Measurements from ENCODE around the gene ENSA. TPM values are rescaled to one million over a fixed set of nuclear protein-coding genes. Genes with fewer than 3 reads are reported as not detected.
A peak's percentile ranks its signal among the peaks of the same experiment; 100 is the strongest.
"Not testable (repeated sequence)": the region's sequence is repeated elsewhere in the genome, so short reads cannot be mapped to it uniquely, and the experiment has no call there.

The ENSA gene
- total and polyA plus RNA-seq, 2 of the 4 experiments (the other 2 are of a cell fraction), result 53.2 to 96.5 TPM

GRCh38 chr1:150605451-150605731 lies 24.0 kb downstream of the ENSA start:
- 0 out of 3 replicates have a peak overlapping the region, but pooled peaks have one; percentile 79 for H2BK15ac ChIP-seq (ENCODE audit: low read depth, low read length)
- peak overlapping the region; percentile 91 for H3K4ac ChIP-seq (ENCODE audit: low read depth, low read length)
- peak overlapping the region; percentile 89 for H2AK5ac ChIP-seq (ENCODE audit: low read depth, low read length)
- H3K4me1 ChIP-seq (ENCODE audit: control insufficient read depth, insufficient read depth, low read length); H4K20me1 ChIP-seq (ENCODE audit: insufficient read depth, low read length); H3K4me3 ChIP-seq (ENCODE audit: insufficient read depth, low read depth, low read length); H3K4me2 ChIP-seq (ENCODE audit: low read depth, low read length); in situ Hi-C loops (cut with MboI; ENCODE audit: low sequenced_read_pairs); ATAC-seq (ENCODE audit: low read depth); BruUV-seq (replicated peaks); H2AFZ ChIP-seq (replicated peaks; ENCODE audit: low read length, poor library complexity); H3K36me3 ChIP-seq (ENCODE audit: control insufficient read depth, insufficient read depth, low read length); DNase-seq; H3K9me1 ChIP-seq (ENCODE audit: insufficient read depth, low read length); H3K23ac ChIP-seq (ENCODE audit: low read depth, low read length); H3K27me3 ChIP-seq (ENCODE audit: control insufficient read depth, insufficient read depth, low read length); H2AK9ac ChIP-seq (replicated peaks; ENCODE audit: low read depth, low read length, poor library complexity); intact Hi-C loops (cut with micrococcal nuclease); H3K9me3 ChIP-seq (ENCODE audit: control insufficient read depth, insufficient read depth, low read length); H3K9ac ChIP-seq (ENCODE audit: low read depth, low read length); dilution Hi-C loops (cut with HindIII; ENCODE audit: low sequenced_read_pairs, unreplicated experiment): not testable (repeated sequence)
- 80% methylated on average over 2 of the region's 3 CpGs; no CpG with 5 or more reads in 1 of the 2 experiments for WGBS, 2 experiments (ENCODE audit: extremely low coverage in 2 of 2, insufficient read length in 1 of 2)
- peak overlapping the region; percentile 82 for H3K14ac ChIP-seq (replicated peaks; ENCODE audit: low read depth, low read length)
- CTCF ChIA-PET, result interaction anchor here (0.6 kb wide), 2 partner anchors 59 to 68 kb away, joined by 3 to 5 read pairs; no protein-coding TSS in a partner anchor
- peak overlapping the region; percentile 5; the same call in 1 of the 2 replicates for H4K5ac ChIP-seq (ENCODE audit: low read depth, low read length)
- H3K79me1 ChIP-seq (ENCODE audit: low read depth in 1 of 2, low read length in 2 of 2), result peaks cover 11 to 54% of the 10 kb centered on the region in 2 experiments
- H2BK5ac ChIP-seq (ENCODE audit: low read depth, low read length, poor library complexity, severe bottlenecking), result peak overlapping the region; percentile 90
- peak overlapping the region; percentile 82 for H3K27ac ChIP-seq (ENCODE audit: insufficient read depth, low read length)
- peak overlapping the region; percentile 92 for H2BK20ac ChIP-seq (ENCODE audit: low read depth, low read length)
- H3K18ac ChIP-seq (ENCODE audit: low read depth, low read length), result peak overlapping the region; percentile 17; the same call in 1 of the 2 replicates
- POLR2A ChIA-PET (ENCODE audit: unreplicated experiment), result interaction anchor here (0.6 kb wide), 1 partner anchor 18 kb away, joined by 3 read pairs; no protein-coding TSS in a partner anchor
- peak overlapping the region; percentile 49 for H3K56ac ChIP-seq (ENCODE audit: extremely low read depth, insufficient read depth, low read length)
- H2BK120ac ChIP-seq (ENCODE audit: low read depth, low read length), result peak overlapping the region; percentile 87
- peak overlapping the region; percentile 90 for H4K91ac ChIP-seq (ENCODE audit: insufficient read depth, low read depth, low read length)
- H4K8ac ChIP-seq (ENCODE audit: low read depth in 2 of 2, low read length in 2 of 2), result peak overlapping the region; percentile 13 to 72; a peak in 3 of 4 replicates
